ENCODE results near the gene WDR74. TPM values are rescaled to one million over a fixed set of nuclear protein-coding genes. Genes with fewer than 3 reads are reported as not detected.
A peak's percentile ranks its signal among the peaks of the same experiment; 100 is the strongest.

Gene WDR74
- total RNA-seq: 10 to 100 TPM; 17.8 to 26.8 TPM

DNA sequence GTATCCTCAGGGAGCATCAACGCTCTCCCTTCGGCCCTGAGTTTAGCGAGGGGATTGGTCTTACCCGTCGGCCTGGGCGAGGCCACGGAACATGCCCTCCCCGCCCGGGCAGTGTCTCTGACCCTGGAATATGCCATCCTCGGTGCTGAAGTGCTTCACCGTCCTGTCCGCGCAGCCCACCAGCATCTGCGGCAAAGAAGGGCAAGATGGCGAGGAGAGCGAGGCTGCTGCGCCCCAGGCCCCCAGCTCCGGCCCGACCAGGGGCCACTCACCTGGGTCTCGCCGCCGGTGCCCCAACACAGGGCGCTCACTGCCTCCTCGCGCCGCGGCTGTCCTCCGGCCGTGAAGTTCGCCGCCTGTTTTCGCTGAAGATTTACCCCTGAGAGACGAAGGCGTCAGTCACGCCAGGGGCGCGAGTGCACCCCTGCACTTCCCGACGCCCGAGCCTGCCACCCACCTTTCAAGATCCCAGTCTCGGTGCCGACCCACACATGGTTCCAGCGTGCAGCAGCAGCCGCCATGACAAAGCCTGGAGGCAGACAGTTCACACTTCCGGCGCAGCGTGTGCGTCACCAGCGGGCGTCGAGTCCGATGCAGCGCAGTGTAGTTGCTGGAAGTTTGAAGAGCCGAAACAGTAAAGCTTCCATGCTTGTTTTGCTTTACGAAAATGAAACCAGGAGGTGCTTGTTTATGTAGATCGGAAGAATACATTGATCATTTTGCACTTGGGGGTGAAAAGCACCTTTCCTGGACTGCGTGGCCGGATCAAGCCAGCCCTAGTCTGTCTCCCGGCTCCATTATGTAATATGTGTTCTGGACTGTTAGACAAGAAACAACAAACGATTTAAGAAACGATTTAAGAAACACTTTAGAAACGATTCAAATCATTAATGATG lies at the start of gene WDR74:
Gene WDR74, minus strand, starts transcription at position 541 of the 896 bp plus-strand sequence. Its CDS starts 20 bp downstream, at position 521.
- TF ChIP-seq, protein P1, sequence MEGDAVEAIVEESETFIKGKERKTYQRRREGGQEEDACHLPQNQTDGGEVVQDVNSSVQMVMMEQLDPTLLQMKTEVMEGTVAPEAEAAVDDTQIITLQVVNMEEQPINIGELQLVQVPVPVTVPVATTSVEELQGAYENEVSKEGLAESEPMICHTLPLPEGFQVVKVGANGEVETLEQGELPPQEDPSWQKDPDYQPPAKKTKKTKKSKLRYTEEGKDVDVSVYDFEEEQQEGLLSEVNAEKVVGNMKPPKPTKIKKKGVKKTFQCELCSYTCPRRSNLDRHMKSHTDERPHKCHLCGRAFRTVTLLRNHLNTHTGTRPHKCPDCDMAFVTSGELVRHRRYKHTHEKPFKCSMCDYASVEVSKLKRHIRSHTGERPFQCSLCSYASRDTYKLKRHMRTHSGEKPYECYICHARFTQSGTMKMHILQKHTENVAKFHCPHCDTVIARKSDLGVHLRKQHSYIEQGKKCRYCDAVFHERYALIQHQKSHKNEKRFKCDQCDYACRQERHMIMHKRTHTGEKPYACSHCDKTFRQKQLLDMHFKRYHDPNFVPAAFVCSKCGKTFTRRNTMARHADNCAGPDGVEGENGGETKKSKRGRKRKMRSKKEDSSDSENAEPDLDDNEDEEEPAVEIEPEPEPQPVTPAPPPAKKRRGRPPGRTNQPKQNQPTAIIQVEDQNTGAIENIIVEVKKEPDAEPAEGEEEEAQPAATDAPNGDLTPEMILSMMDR (IDR thresholded peaks at IDR 0.05): no peak
- H3K4me1 ChIP-seq: peaks cover 0 to 26% of the 10 kb centered on the region in 2 donors

DNA sequence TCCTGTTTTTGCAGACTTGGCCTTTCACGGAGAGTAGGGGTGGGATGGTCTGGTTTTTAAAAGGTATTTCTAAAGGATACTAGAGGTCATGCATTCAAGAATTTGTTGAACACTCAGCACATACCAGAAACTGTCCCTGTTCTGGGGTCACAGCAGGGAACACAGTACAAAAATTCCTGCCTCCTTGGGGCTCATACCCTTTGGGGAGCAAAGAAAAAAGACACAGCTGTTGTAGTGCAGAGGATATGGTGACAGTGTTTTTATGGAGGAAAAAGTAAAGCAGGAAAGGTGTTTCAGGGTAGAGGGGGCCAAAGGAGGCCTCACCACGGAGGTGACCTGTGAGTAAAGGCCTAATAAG lies 49.7 kb upstream of the WDR74 start:
- no peak for DNase-seq (ENCODE audit: low spot score)
- Histone ChIP-seq H3K4me3 (no peak overlapping the region), H3K4me1 (peaks cover 0 to 21% of the 10 kb centered on the region in 2 donors), H3K9me3 (no peaks in the 10 kb centered on the region), H3K27me3 (no peaks in the 10 kb centered on the region), H3K27ac (no peak overlapping the region), H3K36me3 (peaks cover 55% of the 10 kb centered on the region)
- TF ChIP-seq, protein P1 (IDR thresholded peaks at IDR 0.05): no peak

More for the DNA sequence above, at the start of gene WDR74:
- no peaks in the 10 kb centered on the region for H3K9me3 ChIP-seq
- H3K27ac ChIP-seq: peak within 1 kb of the TSS; percentile 96 to 97
- H3K27me3 ChIP-seq: no peaks in the 10 kb centered on the region
- H3K36me3 ChIP-seq: peaks cover 17% of the 10 kb centered on the region
- peak within 1 kb of the TSS; percentile 69 to 94 for H3K4me3 ChIP-seq
- peak; percentile 94 for DNase-seq (ENCODE audit: low spot score)

GRCh38 chr11:62888406-62888805 lies 49.0 kb upstream of the WDR74 start:
- peaks cover 0 to 28% of the 10 kb centered on the region in 2 donors for H3K4me1 ChIP-seq

GRCh38 chr11:62885137-62885750 lies 45.9 kb upstream of the WDR74 start:
- Histone ChIP-seq H3K4me3 (no peak overlapping the region), H3K27me3 (no peaks in the 10 kb centered on the region), H3K36me3 (peaks cover 73% of the 10 kb centered on the region), H3K9me3 (no peaks in the 10 kb centered on the region), H3K4me1 (peaks cover 0 to 42% of the 10 kb centered on the region in 2 donors), H3K27ac (no peak overlapping the region)
- no peak for DNase-seq (ENCODE audit: low spot score)
- TF ChIP-seq, protein P1 (IDR thresholded peaks at IDR 0.05): no peak

More at GRCh38 chr11:62888406-62888805, 49.0 kb upstream of the WDR74 start:
- DNase-seq (ENCODE audit: low spot score): no peak
- H3K9me3 ChIP-seq: no peaks in the 10 kb centered on the region
- no peaks in the 10 kb centered on the region for H3K27me3 ChIP-seq
- TF ChIP-seq, protein P1 (IDR thresholded peaks at IDR 0.05): no peak
- H3K27ac ChIP-seq: no peak overlapping the region
- peaks cover 62% of the 10 kb centered on the region for H3K36me3 ChIP-seq
- no peak overlapping the region for H3K4me3 ChIP-seq

DNA sequence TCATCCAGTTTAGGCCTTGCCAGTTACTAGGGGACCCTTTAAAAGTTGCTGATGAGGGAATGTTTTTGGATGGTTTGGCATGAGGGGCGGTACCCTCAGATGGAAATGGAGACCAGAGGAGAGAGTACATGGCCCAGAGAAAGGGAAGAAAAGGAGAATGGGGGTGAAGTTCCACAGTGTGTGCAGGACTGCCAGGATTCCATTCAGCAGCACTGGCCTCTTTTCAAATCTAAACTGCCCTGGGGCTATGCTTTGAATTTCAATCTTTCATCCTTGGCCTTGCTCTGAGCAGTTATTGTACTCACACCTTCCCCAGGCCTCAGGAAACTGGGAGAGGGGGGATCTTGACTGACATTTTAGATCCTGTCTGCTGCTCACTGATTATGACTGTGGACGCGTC lies 44.3 kb upstream of the WDR74 start:
- Histone ChIP-seq H3K9me3 (no peaks in the 10 kb centered on the region), H3K36me3 (peaks cover 64% of the 10 kb centered on the region), H3K27ac (peak overlapping the region in 1 of 2 donors; percentile 100), H3K4me3 (no peak overlapping the region), H3K27me3 (no peaks in the 10 kb centered on the region), H3K4me1 (peaks cover 2 to 46% of the 10 kb centered on the region in 2 donors)
- TF ChIP-seq, protein P1 (IDR thresholded peaks at IDR 0.05): no peak
- DNase-seq (ENCODE audit: low spot score): no peak
